C4-2B (cell line): Measurements from ENCODE around the gene SGCG.

Experiments used
- H3K27ac ChIP-seq: fragments of 450-650 bp; 2 replicates; pipeline ENCODE4 v1.5.1; 2017
- ZFX ChIP-seq: fragments of 450-650 bp; IDR thresholded peaks from 2 replicates; pipeline ENCODE4 v1.6.1; 2017
- TF ChIP-seq, protein P1 (sequence below): fragments of 450-650 bp; conservative IDR thresholded peaks from 2 replicates; pipeline ENCODE4 v1.5.1; 2017; ENCODE audit warnings: mild to moderate bottlenecking

SGCG gene

DNA sequence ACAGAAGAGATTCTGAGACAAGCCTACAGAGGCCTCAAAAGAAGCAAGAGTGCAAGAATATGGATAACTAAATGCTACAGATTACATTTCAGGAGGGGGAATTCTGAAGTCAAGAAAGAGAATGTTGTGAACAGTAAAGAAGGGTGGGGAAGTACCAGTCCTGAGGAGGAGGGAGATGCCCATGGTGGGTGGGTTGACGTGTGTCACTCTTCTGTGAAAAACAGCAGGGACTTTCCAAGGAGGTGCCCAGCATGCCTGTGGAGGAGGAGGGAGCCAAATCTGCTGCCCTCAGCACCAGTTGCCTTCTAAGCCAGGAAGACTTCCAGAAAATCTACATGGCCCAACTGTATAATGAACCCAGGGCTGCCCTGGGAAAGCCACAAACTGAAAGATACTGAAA lies 87.7 kb downstream of the SGCG start:
- no peak overlapping the region for H3K27ac ChIP-seq
- TF ChIP-seq, protein P1, sequence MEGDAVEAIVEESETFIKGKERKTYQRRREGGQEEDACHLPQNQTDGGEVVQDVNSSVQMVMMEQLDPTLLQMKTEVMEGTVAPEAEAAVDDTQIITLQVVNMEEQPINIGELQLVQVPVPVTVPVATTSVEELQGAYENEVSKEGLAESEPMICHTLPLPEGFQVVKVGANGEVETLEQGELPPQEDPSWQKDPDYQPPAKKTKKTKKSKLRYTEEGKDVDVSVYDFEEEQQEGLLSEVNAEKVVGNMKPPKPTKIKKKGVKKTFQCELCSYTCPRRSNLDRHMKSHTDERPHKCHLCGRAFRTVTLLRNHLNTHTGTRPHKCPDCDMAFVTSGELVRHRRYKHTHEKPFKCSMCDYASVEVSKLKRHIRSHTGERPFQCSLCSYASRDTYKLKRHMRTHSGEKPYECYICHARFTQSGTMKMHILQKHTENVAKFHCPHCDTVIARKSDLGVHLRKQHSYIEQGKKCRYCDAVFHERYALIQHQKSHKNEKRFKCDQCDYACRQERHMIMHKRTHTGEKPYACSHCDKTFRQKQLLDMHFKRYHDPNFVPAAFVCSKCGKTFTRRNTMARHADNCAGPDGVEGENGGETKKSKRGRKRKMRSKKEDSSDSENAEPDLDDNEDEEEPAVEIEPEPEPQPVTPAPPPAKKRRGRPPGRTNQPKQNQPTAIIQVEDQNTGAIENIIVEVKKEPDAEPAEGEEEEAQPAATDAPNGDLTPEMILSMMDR = no peak
- TF ChIP-seq ZFX = no peak

DNA sequence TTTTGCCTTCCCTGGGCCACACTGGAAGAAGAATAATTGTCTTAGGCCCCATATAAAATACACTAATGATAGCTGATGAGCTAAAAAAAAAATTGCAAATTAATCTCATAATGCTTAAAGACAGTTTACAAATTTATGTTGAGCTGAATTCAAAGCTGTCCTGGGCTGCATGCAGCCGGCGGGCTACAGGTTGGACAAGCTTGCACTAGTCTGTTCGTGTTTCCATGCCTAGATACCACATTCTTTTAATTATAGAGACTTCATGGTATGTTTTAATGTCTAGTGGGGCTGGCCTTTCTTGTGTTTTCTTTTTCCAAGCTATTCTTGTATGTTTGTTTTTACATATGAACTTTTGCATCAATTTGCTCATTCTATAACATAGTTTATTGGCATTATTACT lies 90.6 kb downstream of the SGCG start:
- H3K27ac ChIP-seq = no peak overlapping the region
- no peak for TF ChIP-seq ZFX
- TF ChIP-seq, protein P1 = no peak

DNA sequence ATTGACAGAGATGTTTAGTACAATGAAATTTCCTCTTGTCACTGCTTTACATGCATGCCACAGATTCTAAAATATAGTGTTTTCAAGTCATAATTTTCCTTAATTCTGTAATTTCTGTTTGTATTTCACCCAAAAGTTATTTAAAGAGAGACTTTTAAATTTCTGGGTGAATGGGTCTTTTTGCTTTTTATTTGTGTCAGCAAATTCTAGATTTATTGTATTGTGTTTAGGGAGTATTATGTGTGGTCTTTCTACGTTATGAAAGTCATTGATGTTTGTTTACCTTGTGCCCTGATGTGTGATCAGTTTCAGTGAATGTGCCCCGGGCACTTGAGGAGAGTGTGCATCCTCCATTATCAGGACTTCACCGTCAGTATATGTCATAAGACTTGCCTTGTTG lies 92.7 kb downstream of the SGCG start:
- TF ChIP-seq ZFX = no peak
- TF ChIP-seq, protein P1 = no peak
- no peak overlapping the region for H3K27ac ChIP-seq

DNA sequence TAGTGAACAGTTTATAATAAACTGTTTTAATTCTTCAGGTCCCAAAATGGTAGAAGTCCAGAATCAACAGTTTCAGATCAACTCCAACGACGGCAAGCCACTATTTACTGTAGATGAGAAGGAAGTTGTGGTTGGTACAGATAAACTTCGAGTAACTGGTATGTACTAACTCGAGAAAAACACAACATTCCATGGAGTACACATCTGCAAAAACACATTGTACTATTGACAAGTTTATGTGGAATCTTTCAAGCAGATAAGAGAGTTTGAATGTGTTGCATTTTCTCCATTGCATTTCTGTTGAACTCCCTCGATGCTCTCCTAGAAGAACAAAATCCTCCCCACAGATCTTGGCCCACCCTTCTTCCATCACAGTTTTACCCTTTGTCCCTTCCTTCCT lies 98.5 kb downstream of the SGCG start:
- no peak overlapping the region for H3K27ac ChIP-seq
- TF ChIP-seq, protein P1 = no peak
- no peak for TF ChIP-seq ZFX

DNA sequence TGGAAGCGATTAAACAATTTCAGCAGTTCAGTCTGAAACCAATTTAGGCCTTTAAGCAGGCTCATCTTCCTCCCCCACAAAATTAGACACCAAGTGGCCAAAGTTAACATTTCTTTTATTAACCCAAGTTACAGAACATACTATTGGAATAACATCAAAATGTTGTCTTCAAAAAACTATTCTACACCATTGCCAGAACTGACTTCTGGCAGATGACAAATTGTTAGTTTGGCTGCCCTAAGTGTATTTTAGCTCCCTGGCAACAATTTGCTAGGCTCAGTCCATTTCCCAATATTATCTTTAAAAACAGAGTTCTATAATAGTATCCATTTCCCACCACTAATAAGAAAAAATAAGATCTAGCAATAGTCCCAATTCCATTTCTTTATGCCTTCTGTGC lies 107.8 kb downstream of the SGCG start:
- no peak overlapping the region for H3K27ac ChIP-seq
- TF ChIP-seq, protein P1 = peak; percentile 19; the same call in 1 of the 2 replicates
- no peak for TF ChIP-seq ZFX

DNA sequence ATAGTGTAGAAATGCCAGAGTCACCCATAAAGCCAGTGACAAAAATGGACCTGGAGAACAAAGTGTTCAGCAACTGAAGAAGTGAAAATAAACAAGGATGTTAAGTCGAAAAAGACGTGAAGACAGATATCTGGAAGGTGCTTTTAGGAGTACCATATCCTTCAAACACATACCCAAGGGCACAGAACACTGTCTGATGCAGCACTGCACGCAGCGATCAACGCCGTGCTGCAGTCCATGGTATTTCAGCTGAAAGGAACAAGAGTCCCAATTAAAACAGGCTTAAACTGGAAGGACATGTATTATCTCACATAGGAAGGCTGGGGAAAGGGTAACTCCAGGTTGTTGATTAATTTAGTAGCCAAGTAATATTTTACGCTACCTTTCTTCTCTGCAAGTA lies 108.2 kb downstream of the SGCG start:
- TF ChIP-seq, protein P1 = no peak
- TF ChIP-seq ZFX = no peak
- no peak overlapping the region for H3K27ac ChIP-seq

DNA sequence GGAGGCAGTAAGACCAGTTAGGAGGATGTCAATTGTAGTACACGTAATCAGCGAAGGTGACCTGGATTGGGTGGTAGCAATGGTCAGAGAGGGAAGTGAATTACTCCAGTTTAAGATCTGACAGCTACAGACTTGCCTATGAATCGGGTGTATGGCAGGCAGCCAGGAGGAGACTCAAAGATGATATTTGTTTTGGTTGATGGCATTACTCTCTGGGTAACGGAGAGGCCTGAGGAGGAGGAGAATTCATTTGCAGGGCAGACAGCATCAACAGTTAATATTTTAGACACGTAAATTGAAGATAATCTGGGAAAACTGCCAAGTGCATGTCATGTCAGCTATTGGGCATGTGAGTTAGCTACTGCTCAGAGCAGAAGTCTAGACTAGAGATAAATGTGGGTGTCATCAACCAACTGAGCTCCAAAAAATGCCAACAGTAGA lies 109.2 kb downstream of the SGCG start:
- TF ChIP-seq, protein P1 = no peak
- TF ChIP-seq ZFX = no peak
- H3K27ac ChIP-seq = no peak overlapping the region
